GM12892 (cell line): ENCODE measurements around the gene MLH3.

ENCODE experiments used
- POLR2A ChIP-seq: IDR thresholded peaks from 2 replicates; pipeline ENCODE4 v1.6.1; 2011; ENCODE audit warnings: low read depth, low read length, control low read depth
- POLR2AphosphoS5 ChIP-seq: IDR thresholded peaks from 2 replicates; pipeline ENCODE4 v1.6.1; 2011; ENCODE audit warnings: low read depth, low read length, control low read depth

GRCh38 chr14:75009176-75009575, 42.1 kb downstream of the MLH3 start:
- no peak for TF ChIP-seq POLR2AphosphoS5
- no peak for TF ChIP-seq POLR2A
